Neural crest cell (in vitro differentiated cells): ENCODE results near the gene TBCC. TPM values are rescaled to one million over a fixed set of nuclear protein-coding genes. Genes with fewer than 3 reads are reported as not detected.

Experiments used
- DNase-seq: peaks from one replicate; pipeline ENCODE4 v3.0.0; 2021; ENCODE audit warnings: low read depth, mixed read lengths, low spot score
- H3K27ac Mint-ChIP-seq: one replicate; pipeline ENCODE4 v1.8.0; 2021; ENCODE audit warnings: mild to moderate bottlenecking, mixed read lengths; ENCODE audit not compliant: unreplicated experiment
- H3K27me3 Mint-ChIP-seq: 2 replicates; pipeline ENCODE4 v1.8.0; 2021; ENCODE audit warnings: low read depth, mild to moderate bottlenecking, mixed read lengths
- H3K36me3 Mint-ChIP-seq: 2 replicates; pipeline ENCODE4 v1.8.0; 2021; ENCODE audit warnings: low read depth, mild to moderate bottlenecking, mixed read lengths
- H3K4me1 Mint-ChIP-seq: 2 replicates; pipeline ENCODE4 v1.8.0; 2021; ENCODE audit warnings: mixed read lengths
- H3K4me3 Mint-ChIP-seq: one replicate; pipeline ENCODE4 v1.8.0; 2021; ENCODE audit warnings: mild to moderate bottlenecking, mixed read lengths
- H3K9me3 Mint-ChIP-seq: 2 replicates; pipeline ENCODE4 v1.8.0; 2021; ENCODE audit warnings: mixed read lengths
- total RNA-seq: library from RNA; stranded (reverse); gene quantifications from 2 replicates; pipeline ENCODE4 v1.2.1, GENCODE V29; 2021
- TF ChIP-seq, protein P1 (sequence below): fragments of 200-600 bp; sonication (generic); conservative IDR thresholded peaks from 2 replicates; pipeline ENCODE4 v1.5.0; 2021; ENCODE audit warnings: antibody characterized with exemption, mild to moderate bottlenecking

Gene TBCC
- total RNA-seq, 1 donor from 2014 or later = 23.2 TPM

- Mint-ChIP-seq H3K36me3 (no peaks in the 10 kb centered on the region), H3K4me1 (peaks cover 13% of the 10 kb centered on the region), H3K4me3 (no peak overlapping the region), H3K9me3 (no peaks in the 10 kb centered on the region), H3K27ac (no peak overlapping the region), H3K27me3 (peaks cover 6% of the 10 kb centered on the region)
- TF ChIP-seq, protein P1, sequence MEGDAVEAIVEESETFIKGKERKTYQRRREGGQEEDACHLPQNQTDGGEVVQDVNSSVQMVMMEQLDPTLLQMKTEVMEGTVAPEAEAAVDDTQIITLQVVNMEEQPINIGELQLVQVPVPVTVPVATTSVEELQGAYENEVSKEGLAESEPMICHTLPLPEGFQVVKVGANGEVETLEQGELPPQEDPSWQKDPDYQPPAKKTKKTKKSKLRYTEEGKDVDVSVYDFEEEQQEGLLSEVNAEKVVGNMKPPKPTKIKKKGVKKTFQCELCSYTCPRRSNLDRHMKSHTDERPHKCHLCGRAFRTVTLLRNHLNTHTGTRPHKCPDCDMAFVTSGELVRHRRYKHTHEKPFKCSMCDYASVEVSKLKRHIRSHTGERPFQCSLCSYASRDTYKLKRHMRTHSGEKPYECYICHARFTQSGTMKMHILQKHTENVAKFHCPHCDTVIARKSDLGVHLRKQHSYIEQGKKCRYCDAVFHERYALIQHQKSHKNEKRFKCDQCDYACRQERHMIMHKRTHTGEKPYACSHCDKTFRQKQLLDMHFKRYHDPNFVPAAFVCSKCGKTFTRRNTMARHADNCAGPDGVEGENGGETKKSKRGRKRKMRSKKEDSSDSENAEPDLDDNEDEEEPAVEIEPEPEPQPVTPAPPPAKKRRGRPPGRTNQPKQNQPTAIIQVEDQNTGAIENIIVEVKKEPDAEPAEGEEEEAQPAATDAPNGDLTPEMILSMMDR = no peak
- DNase-seq = no peak
Measured at GRCh38 chr6:42766163-42766670, 20.3 kb upstream of the TBCC start.

GRCh38 chr6:42764911-42765648 is 19.2 kb upstream of the TBCC start:
- Mint-ChIP-seq H3K9me3 (no peaks in the 10 kb centered on the region), H3K4me3 (no peak overlapping the region), H3K4me1 (peaks cover 8% of the 10 kb centered on the region), H3K27me3 (no peaks in the 10 kb centered on the region), H3K27ac (no peak overlapping the region), H3K36me3 (no peaks in the 10 kb centered on the region)
- DNase-seq = no peak
- TF ChIP-seq, protein P1 = no peak

DNA sequence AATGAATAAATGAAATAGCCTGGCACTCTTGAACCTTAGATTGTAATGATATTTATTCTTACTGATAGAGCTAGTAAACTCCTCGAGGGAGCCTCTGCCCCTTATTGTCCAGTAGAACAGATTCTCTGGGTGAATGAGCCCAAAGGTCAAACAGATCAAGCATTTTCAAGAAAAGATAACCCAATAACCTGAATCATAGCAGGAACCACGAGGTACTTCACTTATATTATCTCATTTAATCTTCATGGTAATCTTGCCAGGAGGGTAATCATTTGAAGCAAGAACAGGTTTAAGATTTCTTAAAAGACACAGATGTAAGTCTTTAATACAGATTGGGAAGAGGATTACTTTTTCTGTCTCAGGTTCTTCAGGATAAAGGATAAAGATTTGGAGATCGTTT is 17.0 kb upstream of the TBCC start:
- H3K9me3 Mint-ChIP-seq = no peaks in the 10 kb centered on the region
- H3K27me3 Mint-ChIP-seq = no peaks in the 10 kb centered on the region
- no peak overlapping the region for H3K27ac Mint-ChIP-seq
- no peaks in the 10 kb centered on the region for H3K36me3 Mint-ChIP-seq
- peaks cover 10% of the 10 kb centered on the region for H3K4me1 Mint-ChIP-seq
- no peak for DNase-seq
- H3K4me3 Mint-ChIP-seq = no peak overlapping the region
- TF ChIP-seq, protein P1 = no peak

- Mint-ChIP-seq H3K4me3 (no peak overlapping the region), H3K36me3 (no peaks in the 10 kb centered on the region), H3K9me3 (no peaks in the 10 kb centered on the region), H3K27ac (no peak overlapping the region), H3K4me1 (peaks cover 15% of the 10 kb centered on the region), H3K27me3 (no peaks in the 10 kb centered on the region)
- TF ChIP-seq, protein P1 = no peak
- DNase-seq = no peak
Measured at GRCh38 chr6:42762426-42762859, 16.5 kb upstream of the TBCC start.

DNA sequence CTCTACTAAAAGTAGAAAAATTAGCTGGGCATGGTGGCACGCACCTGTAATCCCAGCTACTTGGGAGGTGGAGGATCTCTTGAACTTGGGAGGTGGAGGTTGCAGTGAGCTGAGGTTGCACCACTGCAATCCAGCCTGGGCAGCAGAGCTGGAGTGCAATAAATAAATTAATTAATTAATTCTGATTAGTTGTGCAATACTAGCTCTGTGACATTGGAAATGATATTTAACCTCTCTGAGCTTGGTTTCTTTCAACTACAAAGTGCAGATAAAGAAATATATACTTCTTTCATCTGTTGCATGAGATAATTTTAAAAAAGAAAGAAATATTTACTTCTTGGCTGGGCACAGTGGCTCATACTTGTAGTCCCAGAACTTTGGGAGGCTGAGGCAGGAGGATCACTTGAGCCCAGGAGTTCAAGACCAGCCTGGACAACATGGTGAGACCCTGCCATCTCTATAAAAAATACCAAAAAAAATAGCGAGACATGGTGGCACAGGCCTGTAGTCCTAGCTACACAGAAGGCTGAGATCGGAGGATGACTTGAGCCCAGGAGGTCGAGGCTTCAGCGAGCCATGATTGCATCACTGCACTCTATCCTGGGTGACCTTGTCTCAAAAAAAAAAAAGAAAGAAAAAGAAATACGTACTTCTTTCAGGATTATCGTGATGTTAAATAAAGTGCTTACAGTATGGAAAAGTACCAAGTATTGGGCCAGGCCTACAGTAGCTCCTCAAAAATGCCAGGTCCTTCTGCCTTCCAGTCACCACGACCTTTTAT is 15.6 kb upstream of the TBCC start:
- H3K4me1 Mint-ChIP-seq = peaks cover 16% of the 10 kb centered on the region
- H3K27me3 Mint-ChIP-seq = no peaks in the 10 kb centered on the region
- no peaks in the 10 kb centered on the region for H3K36me3 Mint-ChIP-seq
- no peaks in the 10 kb centered on the region for H3K9me3 Mint-ChIP-seq
- TF ChIP-seq, protein P1 = no peak
- H3K4me3 Mint-ChIP-seq = no peak overlapping the region
- H3K27ac Mint-ChIP-seq = no peak overlapping the region
- no peak for DNase-seq
